Sigmoid colon (tissue), 4 donors: Measurements from ENCODE around the gene SALL2.

Source experiments
- CTCF ChIP-seq, 4 experiments: fragments of 450-650 bp in 3 of 4; fragments of 200-600 bp in 1 of 4; IDR thresholded peaks; one replicate each; pipeline ENCODE4 v1.5.1; 2016 to 2019; ENCODE audit warnings: antibody characterized with exemption in 4 of 4, mild to moderate bottlenecking in 3 of 4, moderate library complexity in 2 of 4
- EP300 ChIP-seq, 4 donors: sonication (generic); formaldehyde crosslinking; IDR thresholded peaks; one replicate each; pipeline ENCODE4 v1.6.1; 2017; ENCODE audit warnings: antibody characterized with exemption in 4 of 4
- POLR2A ChIP-seq, 2 donors: fragments of 450-650 bp; IDR thresholded peaks; one replicate each; pipeline ENCODE4 v1.6.1; 2016; ENCODE audit warnings: antibody characterized with exemption in 2 of 2, mild to moderate bottlenecking in 2 of 2, moderate library complexity in 2 of 2
- POLR2AphosphoS5 ChIP-seq, 4 donors: sonication (generic); formaldehyde crosslinking; IDR thresholded peaks; one replicate each; pipeline ENCODE4 v1.6.1; 2017; ENCODE audit warnings: antibody characterized with exemption in 4 of 4

DNA sequence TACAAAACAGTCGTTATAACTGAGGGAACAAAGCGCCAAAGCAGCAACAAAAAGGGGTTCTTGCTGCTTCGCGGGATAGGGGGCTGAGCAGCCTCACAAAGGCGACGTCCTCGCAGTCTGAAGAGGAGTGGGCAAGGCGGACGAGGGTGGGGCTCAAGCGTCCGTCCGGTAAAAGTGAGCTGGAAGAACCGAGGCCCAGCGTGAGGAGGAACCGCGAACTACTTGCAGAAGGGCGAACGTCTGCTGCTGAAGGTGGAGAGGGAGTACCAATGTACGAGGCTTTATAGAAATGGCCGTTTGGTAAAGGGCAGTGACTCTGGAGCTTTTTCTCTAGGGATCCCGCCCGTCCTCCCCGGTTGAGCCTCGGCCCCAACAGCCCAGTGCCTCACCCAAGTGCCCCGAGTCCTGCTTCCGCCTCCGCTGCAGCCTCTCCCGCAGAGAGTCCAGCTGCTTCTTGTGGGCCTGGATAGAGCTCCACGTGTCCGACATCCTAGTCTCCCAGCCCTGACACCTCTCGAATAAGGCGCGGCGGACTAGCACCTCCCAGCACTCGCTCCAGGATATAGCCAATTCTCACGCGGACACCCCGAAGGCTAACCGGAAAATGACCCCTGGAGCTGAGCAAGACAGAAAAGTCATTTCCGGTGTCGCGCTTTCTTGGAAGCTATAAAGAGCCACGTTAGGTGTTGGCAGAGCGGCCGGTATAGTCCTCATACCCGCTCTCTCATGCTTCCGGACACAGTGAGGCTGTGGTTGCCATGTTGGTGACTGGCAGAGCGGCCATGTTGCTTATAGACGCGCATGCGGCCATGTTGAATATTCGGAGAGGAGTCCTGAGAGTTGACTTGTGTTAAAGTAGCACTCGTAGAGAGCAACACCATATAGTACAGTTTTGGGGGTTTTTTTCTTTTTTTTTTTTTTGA, 15.2 kb downstream of the SALL2 start, which contains the start of gene METTL3:
- TF ChIP-seq CTCF (IDR thresholded peaks at IDR 0.05) (no peak), POLR2A (IDR thresholded peaks at IDR 0.05) (no peak), EP300 (IDR thresholded peaks at IDR 0.05) (no peak), POLR2AphosphoS5 (IDR thresholded peaks at IDR 0.05) (peak; percentile 45 to 79 (median 74))
